HT-29 (cell line): ENCODE results near the gene ANKRD13B. TPM values are rescaled to one million over a fixed set of nuclear protein-coding genes. Genes with fewer than 3 reads are reported as not detected.

Source experiments
- DNase-seq: peaks from one replicate; pipeline ENCODE4 v3.0.0-alpha.2; 2015; ENCODE audit warnings: low spot score
- total RNA-seq: library from RNA; depleted of rRNA; stranded (reverse); fragments of >200 nt; shearing (Covaris generic); gene quantifications from 2 replicates; pipeline ENCODE4 v1.2.3, GENCODE V29; 2014

ANKRD13B gene
- total RNA-seq, 1 experiment from 2014 or later = 26.6 TPM

DNA sequence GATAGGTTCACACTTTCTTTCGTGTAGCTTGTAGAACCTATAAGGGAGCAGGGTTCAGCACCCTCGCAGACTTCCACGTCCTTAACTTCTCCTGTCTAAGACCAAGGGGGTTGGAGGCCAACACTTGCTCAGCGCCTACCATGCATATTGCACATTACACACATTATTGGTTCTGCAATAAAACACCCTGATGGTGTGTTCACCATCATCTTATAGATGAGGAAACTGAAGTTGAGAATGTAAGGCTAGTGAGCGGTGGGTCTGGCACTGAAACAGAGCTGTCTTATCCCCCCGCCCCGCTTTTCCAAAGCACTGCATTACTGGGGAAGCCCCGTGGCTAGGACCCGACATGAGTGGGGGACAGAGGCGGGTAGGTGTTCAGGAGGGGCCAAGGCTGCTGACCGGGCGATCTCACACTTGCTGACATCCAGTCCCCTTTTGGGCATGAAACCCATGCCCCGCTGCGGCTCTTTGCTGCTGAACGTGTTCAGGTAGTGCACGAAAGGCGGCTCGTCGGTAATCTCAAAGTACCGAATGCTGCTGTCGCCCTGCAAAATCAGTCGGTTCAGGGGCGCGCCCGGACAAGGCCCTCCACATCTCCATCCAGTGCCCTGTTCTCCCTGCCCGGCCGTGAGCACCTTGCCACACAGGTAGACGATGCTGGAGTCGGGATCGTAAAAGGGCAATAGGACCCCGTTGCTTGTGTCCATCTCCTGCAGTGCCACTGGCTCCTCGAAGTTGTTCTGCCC lies 23.5 kb downstream of the ANKRD13B start:
- peak; percentile 18 for DNase-seq

DNA sequence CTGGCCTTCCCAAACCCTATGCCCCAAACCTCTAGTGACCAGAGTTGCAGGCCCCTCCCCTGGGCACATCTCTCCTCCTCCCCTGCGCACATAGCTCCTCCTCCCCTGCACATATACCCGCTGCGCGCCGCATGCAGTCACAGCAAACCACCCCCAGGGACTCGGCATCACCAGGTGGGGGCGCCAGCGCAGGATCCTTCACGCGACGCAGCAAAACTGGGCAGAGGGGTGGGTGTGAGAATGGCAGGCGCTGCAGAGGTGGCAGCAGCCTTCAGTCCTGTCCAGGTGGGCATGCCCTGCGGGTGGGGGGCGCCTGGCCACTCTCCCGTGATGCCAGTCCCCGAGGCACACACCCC lies 24.2 kb downstream of the ANKRD13B start:
- DNase-seq = peak; percentile 81

DNA sequence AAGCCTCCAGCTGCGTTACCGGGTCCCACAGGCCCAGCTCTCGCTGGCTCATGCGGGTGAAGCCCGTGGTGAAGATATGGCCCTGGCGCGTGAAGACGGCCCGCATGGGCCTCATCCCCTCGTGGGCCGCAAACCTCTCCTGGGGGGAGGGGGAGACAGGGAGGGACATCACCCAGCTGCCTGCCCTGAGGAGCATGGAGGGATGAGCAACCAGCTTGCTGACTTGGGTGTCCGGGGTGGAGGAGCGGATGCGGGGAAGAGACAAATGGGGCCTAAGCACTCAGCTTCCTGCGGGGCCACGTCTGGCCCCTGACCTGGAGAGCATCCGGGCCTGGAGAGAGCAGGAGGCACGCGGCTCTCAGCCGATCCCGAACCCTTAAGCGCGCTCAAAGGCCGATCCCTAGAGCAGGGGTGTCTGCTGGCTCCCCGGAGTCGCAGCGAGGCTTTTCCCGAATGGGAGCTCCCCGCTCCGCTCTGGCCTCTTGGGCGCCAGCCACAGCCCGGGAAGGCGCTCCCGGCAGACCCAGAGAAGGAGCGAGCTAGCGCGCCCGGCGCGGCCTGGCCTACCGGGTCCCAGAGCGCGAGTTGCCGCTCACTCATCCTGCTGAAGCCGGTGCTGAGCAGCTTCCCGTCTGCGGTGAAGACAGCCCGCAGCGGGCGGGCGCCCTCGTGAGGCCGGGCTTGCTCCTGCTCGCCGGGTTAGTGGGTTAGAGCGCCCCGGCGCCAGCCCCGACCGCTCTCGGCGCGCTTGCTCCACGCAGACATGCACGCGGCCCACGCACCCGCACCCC lies 24.7 kb downstream of the ANKRD13B start:
- DNase-seq = peak; percentile 79

DNA sequence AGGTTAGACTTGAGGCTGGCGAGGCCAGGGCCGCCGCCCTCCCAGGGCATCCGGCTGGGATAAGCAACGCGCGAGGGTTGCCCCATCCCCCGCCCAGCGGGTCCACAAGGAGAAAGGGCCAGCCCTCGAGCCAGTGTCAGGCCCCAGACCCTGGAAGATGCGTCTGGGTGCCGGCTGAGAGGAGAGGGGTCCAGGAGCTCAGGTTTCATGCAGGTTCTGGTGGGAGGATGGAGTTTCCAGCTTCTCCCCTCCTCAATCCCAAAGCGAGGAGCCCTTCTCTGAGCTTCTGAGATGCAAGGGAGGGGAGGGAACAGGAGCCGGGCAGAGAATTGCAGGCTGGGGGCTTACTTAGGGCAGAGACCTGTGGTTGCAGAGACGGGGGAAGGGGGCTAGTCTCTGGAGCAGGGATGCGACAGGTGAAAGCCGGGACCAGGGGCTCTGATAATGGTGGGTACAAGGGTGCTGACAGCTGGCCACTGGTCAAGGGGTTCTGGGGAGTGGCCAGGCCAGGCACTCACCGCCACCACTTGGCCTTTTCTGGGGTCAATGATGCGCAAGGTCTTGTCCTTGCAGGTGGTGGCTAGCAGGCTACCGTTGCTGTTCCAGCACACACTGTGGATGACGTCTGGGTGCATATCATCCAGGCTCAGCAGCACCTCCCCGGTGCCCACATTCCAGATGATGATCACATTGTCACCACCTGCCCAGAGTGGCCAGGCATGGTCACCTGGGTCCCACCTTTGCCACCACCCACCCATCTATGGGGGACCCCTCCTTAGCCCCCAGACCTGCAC lies 25.5 kb downstream of the ANKRD13B start:
- DNase-seq = no peak

DNA sequence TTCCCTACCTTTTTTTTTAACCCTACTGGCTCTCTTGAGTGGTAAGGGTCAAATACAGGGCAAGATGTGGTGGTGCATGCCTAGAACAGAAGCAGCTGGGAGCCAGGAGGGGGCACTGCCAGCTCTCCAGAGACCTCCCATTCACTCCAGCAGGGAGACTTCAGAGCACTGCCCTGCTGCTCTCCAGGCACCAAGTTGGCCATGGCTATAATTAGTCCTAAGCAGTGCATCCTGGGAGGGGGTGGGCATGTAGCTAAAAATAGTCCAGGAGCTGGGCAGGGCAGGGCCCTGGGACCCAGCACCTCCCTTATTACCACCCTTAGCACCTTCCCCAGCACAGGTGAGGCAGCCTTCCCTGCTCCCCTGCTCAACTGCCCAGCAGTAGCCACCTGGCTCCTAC lies 26.3 kb downstream of the ANKRD13B start:
- DNase-seq = peak; percentile 37

DNA sequence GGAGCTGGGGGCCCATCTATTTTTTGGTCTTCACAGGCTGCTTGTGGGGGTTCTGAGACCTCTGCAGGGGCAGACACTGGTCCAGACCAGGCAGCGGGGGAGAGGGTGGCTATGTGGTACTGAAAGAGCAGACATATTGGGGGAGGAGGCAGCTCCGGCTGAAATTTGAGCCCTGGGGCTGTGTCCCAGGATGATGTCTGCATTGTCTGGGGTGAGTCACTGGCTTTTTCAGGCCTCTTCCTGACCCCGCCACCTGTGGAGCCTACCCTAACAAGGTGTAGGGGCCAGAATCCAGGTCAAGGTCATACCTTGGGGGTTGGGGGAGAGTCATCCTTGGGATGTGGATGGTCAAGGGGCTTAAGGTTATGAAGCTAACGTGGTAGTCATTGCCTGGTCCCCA lies 27.3 kb downstream of the ANKRD13B start:
- no peak for DNase-seq

DNA sequence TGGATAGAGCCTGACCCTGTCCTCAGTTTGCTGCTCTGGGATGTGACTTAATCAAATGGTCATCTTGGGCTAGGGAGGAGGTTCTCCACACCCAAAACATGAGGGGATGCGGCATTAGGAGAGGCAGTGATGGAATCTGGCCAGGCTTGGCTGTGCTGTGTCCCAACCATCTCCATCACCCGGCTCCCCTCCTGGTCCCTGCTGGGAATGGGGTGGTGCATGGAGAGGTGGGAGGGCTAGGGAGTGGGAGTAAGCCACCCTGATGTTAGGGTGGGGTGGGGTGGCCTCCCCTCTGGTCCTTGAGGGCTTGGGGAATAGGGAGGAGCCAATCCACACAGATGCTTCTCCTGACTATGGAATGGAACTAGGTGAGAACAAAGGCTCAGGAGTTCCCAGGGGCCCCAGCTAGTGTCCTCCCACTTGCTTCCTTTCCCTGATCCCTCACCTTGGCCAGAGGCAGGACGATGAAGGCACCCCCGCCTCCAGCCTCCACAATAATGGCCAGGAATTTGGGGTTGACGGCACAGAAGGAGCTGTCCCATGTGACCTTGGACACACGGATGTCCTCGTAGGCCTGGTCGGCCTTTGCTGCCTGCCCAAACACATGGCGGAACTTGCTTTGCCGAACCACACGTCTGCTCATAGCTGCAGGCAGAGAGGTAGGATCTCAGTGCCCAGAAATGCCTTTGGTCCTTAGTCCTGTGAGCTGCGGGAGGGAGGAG lies 28.0 kb downstream of the ANKRD13B start:
- no peak for DNase-seq

DNA sequence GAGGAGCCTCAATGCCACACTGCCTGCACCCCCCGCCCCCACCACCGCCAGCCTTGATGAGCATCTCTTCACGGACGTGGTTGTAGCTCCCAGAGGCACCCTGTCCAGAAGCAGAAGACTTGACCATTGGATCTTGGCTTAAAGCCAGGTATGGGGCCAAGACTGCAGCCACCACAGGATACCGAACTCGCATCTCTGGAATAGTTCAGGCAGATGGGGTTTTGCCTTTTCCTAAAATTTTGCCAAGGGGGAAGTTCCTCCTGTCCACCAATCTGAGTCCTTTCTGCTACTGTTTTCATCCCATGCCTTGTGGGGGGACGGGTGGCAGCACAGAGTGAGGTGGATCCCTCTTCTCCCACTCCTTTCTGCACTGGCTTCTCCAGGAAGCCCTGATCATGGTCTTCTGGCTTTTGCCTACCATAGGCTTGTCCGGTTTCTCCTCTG lies 28.8 kb downstream of the ANKRD13B start:
- no peak for DNase-seq

DNA sequence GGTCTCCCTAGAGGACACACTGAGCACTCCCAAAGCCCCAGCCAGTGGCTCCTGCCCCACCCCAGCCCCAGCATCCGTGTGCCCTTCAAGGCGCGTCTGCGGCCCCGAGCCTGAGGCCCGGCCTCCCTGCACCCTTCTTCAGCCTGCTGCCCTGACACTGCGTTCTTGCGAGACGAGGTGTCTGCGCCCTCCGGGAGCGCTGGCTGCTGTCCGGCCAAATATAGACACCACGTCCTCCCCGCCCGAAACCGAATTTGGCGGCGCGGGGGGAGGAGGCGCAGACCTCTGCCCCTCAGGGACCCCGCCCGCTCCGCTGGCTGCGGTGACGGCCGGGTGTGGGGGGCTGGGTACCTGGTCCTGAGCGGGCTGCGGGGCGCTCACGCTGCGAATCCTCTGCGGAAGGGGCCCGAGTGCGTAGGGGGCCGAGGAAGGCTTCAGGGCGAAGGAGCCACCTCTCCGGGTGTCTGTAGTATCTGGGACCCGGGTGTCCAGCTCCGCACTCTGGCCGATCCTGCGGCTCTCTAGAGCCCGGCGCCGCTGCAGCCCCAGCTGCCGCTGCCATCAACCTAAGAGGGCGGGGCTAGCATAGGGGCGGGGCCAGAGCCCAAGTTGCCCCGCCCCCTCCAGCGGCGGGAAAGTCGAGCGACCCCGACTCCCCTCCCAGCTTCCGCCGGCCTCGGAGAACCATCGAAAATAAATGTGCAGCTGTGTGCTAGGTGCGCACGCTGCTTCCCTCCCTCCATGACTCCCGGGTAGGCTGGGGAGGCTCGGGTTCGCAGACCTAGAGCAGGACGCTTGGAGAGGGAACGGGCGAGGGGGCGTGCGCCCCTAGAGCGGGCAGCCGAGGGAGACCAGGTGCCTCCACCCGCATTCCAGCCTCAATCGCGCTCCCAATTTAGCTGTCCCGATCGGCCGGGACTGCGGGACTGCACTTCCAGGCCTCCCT lies 29.7 kb downstream of the ANKRD13B start, which contains the start of gene CORO6:
TSS of gene CORO6 (minus strand) at position 576 of the 946 bp plus-strand sequence. CDS start 1,491 bp downstream, outside the sequence.
- no peak for DNase-seq

DNA sequence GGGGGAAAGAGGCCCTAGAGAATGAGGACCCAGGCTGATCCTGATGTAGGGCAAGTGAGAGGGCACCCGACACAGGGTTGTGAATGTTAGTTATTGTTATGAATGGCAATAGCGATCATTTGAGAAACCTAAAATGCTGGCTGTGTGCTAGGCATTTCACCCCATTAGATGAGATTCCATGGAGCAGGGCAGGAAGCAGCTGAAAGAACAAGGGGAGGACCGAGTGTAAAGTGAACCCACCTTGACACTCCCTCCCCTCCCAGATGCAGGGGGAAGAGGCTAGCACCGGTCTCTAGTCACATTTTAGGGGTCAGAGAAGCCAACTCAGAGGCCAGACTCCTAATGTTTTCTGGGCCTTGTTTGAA lies 30.3 kb downstream of the ANKRD13B start:
- no peak for DNase-seq

DNA sequence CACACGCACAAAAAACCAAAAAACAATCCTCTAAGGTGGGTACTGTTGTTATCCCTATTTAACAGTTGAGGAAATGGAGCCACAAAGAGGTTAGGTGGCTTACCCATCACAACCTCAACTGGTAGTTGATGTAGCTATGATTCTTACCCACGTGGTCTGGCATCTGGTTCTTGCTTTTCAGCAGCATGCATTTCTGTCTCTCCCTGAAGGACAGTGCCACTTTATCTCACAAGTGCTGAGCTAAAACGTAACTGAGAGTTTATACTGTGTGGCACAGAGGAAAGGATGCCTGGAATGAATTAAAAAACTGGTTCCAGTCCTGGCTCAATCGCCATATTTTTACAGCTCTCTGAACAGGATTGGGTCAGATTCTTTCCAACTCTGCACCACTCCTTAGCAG lies 31.7 kb downstream of the ANKRD13B start:
- DNase-seq = no peak

DNA sequence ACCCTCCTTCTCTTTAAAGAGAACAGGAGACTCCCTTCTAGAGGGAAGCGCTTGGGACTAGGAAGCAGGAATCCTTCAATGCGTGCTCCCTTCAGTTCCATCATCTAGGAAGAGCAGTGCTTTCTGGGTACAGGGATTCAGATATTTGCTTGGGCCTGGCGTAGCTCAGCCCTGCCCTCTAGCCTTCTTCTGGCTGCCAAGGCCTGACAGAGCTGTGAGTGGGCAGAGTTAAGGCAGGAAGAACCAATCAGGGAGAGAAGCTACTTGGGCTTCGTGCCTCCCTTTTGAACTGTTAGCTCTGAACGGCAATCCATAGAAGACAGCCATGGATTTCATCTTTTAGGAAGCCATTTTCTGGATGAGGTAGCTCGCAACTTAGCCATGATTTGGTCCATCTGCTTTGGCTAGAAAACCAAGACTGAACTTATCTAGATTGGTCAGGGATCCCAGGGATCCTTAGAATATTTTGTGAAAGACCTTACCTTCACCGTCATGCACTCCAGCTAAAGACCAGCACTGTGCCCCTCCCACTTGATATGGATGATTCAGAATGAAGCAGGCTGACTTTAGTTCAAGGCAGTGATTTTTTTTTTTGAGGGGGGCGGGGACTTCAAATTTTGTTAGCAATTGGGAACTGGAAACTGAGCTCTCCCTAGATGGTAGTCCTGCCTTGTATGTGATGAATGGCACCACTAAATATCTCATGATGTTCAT lies 32.3 kb downstream of the ANKRD13B start:
- DNase-seq = peak; percentile 39

DNA sequence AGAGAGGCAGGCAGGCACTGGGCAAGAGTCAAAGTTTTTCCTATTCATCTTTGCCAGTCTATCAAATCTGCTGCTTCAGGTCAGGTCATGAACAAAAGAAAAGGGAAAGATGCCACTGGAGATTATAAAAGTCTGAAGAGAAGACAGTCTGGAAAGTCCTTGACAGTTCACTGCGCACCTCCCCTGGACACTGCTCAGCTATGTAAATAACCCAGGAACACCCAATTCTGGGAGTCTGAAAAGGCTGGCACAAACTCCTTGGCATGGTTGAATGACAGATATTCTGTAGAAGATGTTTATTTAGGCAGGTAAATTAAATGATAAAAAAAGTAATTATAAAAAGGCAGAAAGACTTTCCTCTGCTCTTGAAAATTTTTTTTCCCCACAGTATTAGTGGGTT lies 35.0 kb downstream of the ANKRD13B start:
- no peak for DNase-seq

DNA sequence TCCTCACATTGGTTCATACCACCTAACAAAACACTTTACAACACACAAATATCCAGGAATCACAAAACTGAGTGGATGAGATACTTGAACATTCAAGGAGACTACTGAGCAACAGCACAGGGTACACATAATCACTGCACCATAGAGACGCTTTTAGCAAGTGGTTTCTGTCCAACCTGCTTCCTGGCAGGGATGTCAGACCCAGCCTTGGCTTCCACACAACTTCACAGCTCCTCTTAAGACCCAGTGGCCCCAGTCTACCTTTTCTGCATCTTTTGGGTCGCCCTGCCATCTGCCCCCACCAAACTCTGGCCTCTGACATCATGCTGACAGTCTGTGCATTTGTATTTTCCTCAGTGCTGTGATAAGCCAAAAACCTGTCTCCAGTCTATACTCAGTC lies 35.7 kb downstream of the ANKRD13B start:
- DNase-seq = no peak

DNA sequence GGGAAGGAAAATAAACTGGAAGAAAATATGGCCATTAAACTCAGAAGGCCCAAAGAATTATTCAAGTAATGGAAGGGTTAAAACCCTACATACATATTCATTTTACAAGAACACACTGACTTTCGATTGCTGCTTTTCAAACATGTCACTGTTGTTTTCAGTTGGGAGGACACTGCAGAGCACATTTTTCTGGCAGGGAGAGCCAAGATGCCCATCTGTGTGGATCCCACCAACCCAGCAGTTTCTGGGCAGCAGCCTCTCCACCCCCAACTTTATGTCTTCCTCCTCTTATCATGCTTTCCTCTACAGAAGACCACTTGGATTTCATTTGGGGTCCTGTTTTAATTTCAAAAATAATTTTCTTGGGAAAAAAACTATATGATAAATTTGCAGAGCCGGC lies 36.9 kb downstream of the ANKRD13B start:
- DNase-seq = no peak

DNA sequence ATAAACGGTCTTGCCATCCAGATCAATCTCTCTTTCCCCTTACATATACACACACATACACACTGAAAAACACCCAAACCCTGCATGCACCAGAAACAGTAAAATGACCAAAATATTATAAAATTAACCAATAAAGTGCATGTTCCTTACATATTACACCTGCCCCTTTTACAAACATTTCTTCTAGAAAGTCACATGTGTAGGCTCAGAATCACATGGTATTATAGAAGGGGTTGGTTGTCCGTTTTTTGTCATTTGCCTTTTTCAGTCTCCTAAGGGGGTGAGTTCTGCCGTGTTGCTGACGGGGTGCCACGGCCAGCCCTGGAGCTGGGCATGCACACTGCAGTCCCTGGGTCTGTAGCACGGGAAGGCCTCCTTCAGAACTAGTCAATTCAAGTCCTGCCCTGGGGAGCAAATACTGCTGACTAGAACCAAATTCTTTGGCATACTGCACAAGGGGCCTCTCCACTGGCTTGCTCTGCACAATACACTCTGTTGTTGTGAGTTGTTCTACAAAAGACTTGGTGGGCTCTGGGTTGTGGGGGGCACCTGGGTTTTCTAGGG lies 37.8 kb downstream of the ANKRD13B start:
- DNase-seq = no peak

DNA sequence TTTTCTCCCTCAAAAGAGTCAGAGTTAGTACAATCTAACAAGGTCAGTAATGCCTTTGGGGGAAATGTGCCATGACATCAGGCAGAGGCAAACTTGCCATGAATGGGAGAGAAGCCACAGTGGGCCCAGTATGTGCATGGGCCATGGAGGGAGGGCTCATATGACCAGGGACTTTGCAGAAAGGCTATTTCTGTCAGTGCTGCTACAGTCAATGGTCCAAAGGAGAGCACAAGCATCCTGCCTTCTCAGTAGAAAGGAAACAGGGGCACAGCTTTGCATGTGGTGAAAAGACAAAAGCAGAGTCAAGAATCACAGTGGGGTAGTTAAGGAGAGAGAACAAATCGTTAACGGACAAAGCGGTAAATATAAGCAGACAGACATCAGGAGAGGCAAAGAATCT lies 41.0 kb downstream of the ANKRD13B start:
- DNase-seq = no peak

DNA sequence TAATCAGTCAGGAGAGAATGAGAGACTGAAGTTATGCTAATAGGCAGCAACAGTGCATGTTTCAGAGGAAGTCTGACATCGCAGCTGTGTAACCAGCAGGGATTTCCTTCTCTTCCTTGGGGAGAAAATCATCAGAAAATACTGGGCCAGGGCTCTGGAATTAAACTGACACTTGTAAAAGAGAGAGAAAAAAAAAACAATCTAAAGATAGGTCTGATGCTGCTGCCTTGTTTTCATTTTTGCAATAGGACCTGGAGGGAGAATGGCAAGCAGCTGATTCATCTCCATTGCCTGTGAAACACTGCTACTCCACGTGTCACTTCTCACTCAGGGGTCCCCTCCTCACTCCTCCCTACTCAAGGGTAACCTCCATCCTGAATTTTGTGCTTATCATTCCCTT lies 47.5 kb downstream of the ANKRD13B start:
- DNase-seq = no peak

DNA sequence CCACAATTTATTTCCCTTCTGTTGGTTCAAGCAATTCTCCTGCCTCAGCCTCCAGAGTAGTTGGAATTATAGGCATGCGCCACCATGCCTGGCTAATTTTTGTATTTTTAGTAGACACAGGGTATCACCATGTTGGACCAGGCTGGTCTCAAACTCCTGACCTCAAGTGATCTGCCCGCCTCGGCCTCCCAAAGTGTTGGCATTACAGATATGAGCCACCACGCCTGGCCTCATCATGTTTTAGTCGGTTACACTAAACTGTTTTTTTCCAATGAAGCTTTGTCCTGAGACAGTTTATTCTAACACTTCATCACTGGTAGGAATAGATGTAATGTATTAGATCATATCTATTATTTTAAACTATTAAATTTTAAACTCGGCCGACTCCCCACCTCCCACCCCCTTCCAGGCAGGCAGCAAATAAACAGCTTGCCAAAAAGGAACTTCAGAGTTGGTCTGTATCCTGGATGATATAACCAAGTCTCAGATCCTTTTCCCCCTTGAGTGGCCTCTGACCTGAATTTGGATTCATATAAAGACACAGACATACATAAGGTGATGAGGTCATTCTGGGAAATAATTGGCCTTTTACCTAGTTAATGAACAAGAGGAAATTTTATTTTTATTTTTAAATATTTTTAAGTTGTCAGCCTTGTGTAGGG lies 48.2 kb downstream of the ANKRD13B start:
- no peak for DNase-seq
